ES-I3 (cell line): ENCODE data around the gene EPS8L1.
"Not testable (repeated sequence)": the region's sequence is repeated elsewhere in the genome, so short reads cannot be mapped to it uniquely, and the experiment has no call there.

Experiments
- H3K36me3 ChIP-seq: 2 replicates; pipeline ENCODE4 v1.6.1; 2013; ENCODE audit warnings: mild to moderate bottlenecking, low read length, control low read depth, moderate library complexity; ENCODE audit not compliant: insufficient read depth
- H3K4me1 ChIP-seq: 2 replicates; pipeline ENCODE4 v1.6.1; 2013; ENCODE audit warnings: mild to moderate bottlenecking, control low read depth, low read length; ENCODE audit not compliant: insufficient read depth
- H3K9ac ChIP-seq: 2 replicates; pipeline ENCODE4 v1.6.1; 2013; ENCODE audit warnings: low read depth, mild to moderate bottlenecking, low read length, moderate library complexity
- H3K9me3 ChIP-seq: 2 replicates; pipeline ENCODE4 v1.6.1; 2013; ENCODE audit warnings: mild to moderate bottlenecking, low read length, moderate library complexity; ENCODE audit not compliant: control insufficient read depth, insufficient read depth

Gene EPS8L1

GRCh38 chr19:55075371-55075998 is at the start of gene EPS8L1:
EPS8L1 (plus strand) TSS chr19:55075869; CDS start chr19:55076445, 576 bp downstream.
- Histone ChIP-seq H3K9ac (peak within 1 kb of the TSS; percentile 16; the same call in 1 of the 2 replicates), H3K9me3 (no peaks in the 10 kb centered on the region), H3K36me3 (no peaks in the 10 kb centered on the region), H3K4me1 (peaks cover 9% of the 10 kb centered on the region; the same call in 1 of the 2 replicates)

- H3K36me3 ChIP-seq, H3K9ac ChIP-seq, H3K4me1 ChIP-seq, H3K9me3 ChIP-seq: not testable (repeated sequence)
These were observed 48.6 kb upstream of the EPS8L1 start for GRCh38 chr19:55027140-55027471.

GRCh38 chr19:55027472-55028337 is 48.0 kb upstream of the EPS8L1 start:
- H3K9me3 ChIP-seq: no peaks in the 10 kb centered on the region
- H3K36me3 ChIP-seq: peaks cover 5% of the 10 kb centered on the region
- no peaks in the 10 kb centered on the region; the same call in 1 of the 2 replicates for H3K4me1 ChIP-seq
- H3K9ac ChIP-seq: no peak overlapping the region

- H3K36me3 ChIP-seq: peaks cover 5% of the 10 kb centered on the region
- no peak overlapping the region for H3K9ac ChIP-seq
- H3K4me1 ChIP-seq: no peaks in the 10 kb centered on the region; the same call in 1 of the 2 replicates
- no peaks in the 10 kb centered on the region for H3K9me3 ChIP-seq
These were observed 46.9 kb upstream of the EPS8L1 start for GRCh38 chr19:55028757-55029156.

- H3K9ac ChIP-seq: no peak overlapping the region
- no peaks in the 10 kb centered on the region for H3K9me3 ChIP-seq
- no peaks in the 10 kb centered on the region; the same call in 1 of the 2 replicates for H3K36me3 ChIP-seq
- H3K4me1 ChIP-seq: no peaks in the 10 kb centered on the region; the same call in 1 of the 2 replicates
These were observed 44.5 kb upstream of the EPS8L1 start for GRCh38 chr19:55031178-55031577.

GRCh38 chr19:55032170-55032800 is 43.4 kb upstream of the EPS8L1 start:
- Histone ChIP-seq H3K9me3 (no peaks in the 10 kb centered on the region), H3K9ac (no peak overlapping the region), H3K4me1 (no peaks in the 10 kb centered on the region; the same call in 1 of the 2 replicates), H3K36me3 (no peaks in the 10 kb centered on the region; the same call in none of the 2 replicates)

GRCh38 chr19:55032976-55033643 is 42.6 kb upstream of the EPS8L1 start:
- not testable (repeated sequence) for H3K4me1 ChIP-seq, H3K36me3 ChIP-seq, H3K9ac ChIP-seq, H3K9me3 ChIP-seq

GRCh38 chr19:55034751-55035150 is 40.9 kb upstream of the EPS8L1 start:
- no peaks in the 10 kb centered on the region for H3K9me3 ChIP-seq
- peaks cover 12% of the 10 kb centered on the region for H3K36me3 ChIP-seq
- no peak overlapping the region for H3K9ac ChIP-seq
- no peaks in the 10 kb centered on the region for H3K4me1 ChIP-seq

GRCh38 chr19:55036058-55036457 is 39.6 kb upstream of the EPS8L1 start:
- no peaks in the 10 kb centered on the region for H3K4me1 ChIP-seq
- H3K36me3 ChIP-seq: peaks cover 12% of the 10 kb centered on the region
- H3K9ac ChIP-seq: no peak overlapping the region
- no peaks in the 10 kb centered on the region for H3K9me3 ChIP-seq

- not testable (repeated sequence) for H3K9ac ChIP-seq, H3K4me1 ChIP-seq, H3K9me3 ChIP-seq
- H3K36me3 ChIP-seq: peaks cover 19% of the 10 kb centered on the region
These were observed 38.1 kb upstream of the EPS8L1 start for GRCh38 chr19:55037603-55038002.

GRCh38 chr19:55040654-55041053 is 35.0 kb upstream of the EPS8L1 start:
- H3K9me3 ChIP-seq, H3K9ac ChIP-seq, H3K4me1 ChIP-seq: not testable (repeated sequence)
- H3K36me3 ChIP-seq: peaks cover 38% of the 10 kb centered on the region

GRCh38 chr19:55041244-55041626 is 34.4 kb upstream of the EPS8L1 start:
- Histone ChIP-seq H3K4me1 (no peaks in the 10 kb centered on the region), H3K9me3 (no peaks in the 10 kb centered on the region), H3K9ac (no peak overlapping the region), H3K36me3 (peaks cover 38% of the 10 kb centered on the region)

GRCh38 chr19:55041627-55042343 is 33.9 kb upstream of the EPS8L1 start:
- Histone ChIP-seq H3K9me3 (no peaks in the 10 kb centered on the region), H3K9ac (no peak overlapping the region), H3K36me3 (peaks cover 43% of the 10 kb centered on the region), H3K4me1 (no peaks in the 10 kb centered on the region)

GRCh38 chr19:55042344-55042678 is 33.4 kb upstream of the EPS8L1 start:
- Histone ChIP-seq H3K4me1 (no peaks in the 10 kb centered on the region), H3K9me3 (no peaks in the 10 kb centered on the region), H3K9ac (no peak overlapping the region), H3K36me3 (peaks cover 47% of the 10 kb centered on the region)
